GM12878 (cell line): ENCODE results near the gene INPP5D.

Source experiments
- ASH2L ChIP-seq: fragments of 300-600, 200-600 bp; sonication (generic); IDR thresholded peaks from 2 replicates; pipeline ENCODE4 v1.6.1; 2017; ENCODE audit warnings: low read depth, mild to moderate bottlenecking, borderline replicate concordance
- CTCF ChIP-seq, 3 experiments: IDR thresholded peaks in 2 of 3; conservative IDR thresholded peaks in 1 of 3; 2 replicates each; pipeline ENCODE4 v1.5.1; 2011; ENCODE audit warnings: low read depth in 3 of 3, low read length in 3 of 3, mild to moderate bottlenecking in 3 of 3, control low read depth in 2 of 3, moderate library complexity in 2 of 3, inconsistent platforms in 1 of 3, mixed read lengths in 1 of 3; ENCODE audit not compliant: control insufficient read depth in 2 of 3, insufficient read depth in 1 of 3; ENCODE audit errors: extremely low read depth in 1 of 3
- EP300 ChIP-seq, 2 experiments: fragments of 150-350 bp in 1 of 2; IDR thresholded peaks; 2 replicates each; pipeline ENCODE4 v1.6.1; 2011 to 2012; ENCODE audit warnings: low read depth in 2 of 2, low read length in 2 of 2, borderline replicate concordance in 1 of 2, improper control_type of control experiment in 1 of 2, inconsistent platforms in 1 of 2; ENCODE audit not compliant: control insufficient read depth in 1 of 2
- HCFC1 ChIP-seq: fragments of 150-350 bp; IDR thresholded peaks from 2 replicates; pipeline ENCODE4 v1.6.1; 2014; ENCODE audit warnings: low read length
- IRF3 ChIP-seq: fragments of 450-650 bp; IDR thresholded peaks from 2 replicates; pipeline ENCODE4 v1.6.1; 2014; ENCODE audit warnings: mild to moderate bottlenecking
- JUND ChIP-seq: IDR thresholded peaks from 2 replicates; pipeline ENCODE4 v1.6.1; 2012; ENCODE audit warnings: low read depth, mild to moderate bottlenecking, low read length, improper control_type of control experiment, moderate library complexity
- MTA2 ChIP-seq: fragments of 450-650 bp; IDR thresholded peaks from 2 replicates; pipeline ENCODE4 v1.6.1; 2016; ENCODE audit warnings: low read depth, mild to moderate bottlenecking, moderate library complexity
- PAX5 ChIP-seq: IDR thresholded peaks from 2 replicates; pipeline ENCODE4 v1.6.1; 2011; ENCODE audit warnings: low read depth, low read length, borderline replicate concordance
- RELB ChIP-seq: fragments of 450-650 bp; IDR thresholded peaks from 2 replicates; pipeline ENCODE4 v1.6.1; 2017; ENCODE audit warnings: low read depth, mild to moderate bottlenecking, moderate library complexity
- TAF1 ChIP-seq: IDR thresholded peaks from 2 replicates; pipeline ENCODE4 v1.6.1; 2011; ENCODE audit warnings: mild to moderate bottlenecking, low read depth, low read length, borderline replicate concordance
- ZBTB40 ChIP-seq: fragments of 450-650 bp; IDR thresholded peaks from 2 replicates; pipeline ENCODE4 v1.6.1; 2016; ENCODE audit warnings: mild to moderate bottlenecking, moderate library complexity, borderline replicate concordance
- ZNF274 ChIP-seq: IDR thresholded peaks from one replicate; pipeline ENCODE4 v1.8.0; 2011; ENCODE audit not compliant: insufficient read length, insufficient read depth

- TF ChIP-seq ZBTB40 (no peak), MTA2 (no peak), IRF3 (no peak), CTCF (IDR thresholded peaks at IDR 0.05 in 2 of 3, conservative IDR thresholded peaks at IDR 0.05 in 1 of 3; ENCODE audit: control insufficient read depth in 2 of 3, extremely low read depth in 1 of 3, insufficient read depth in 1 of 3, low read depth in 3 of 3, low read length in 3 of 3) (no peak), ZNF274 (no peak), ASH2L (no peak), TAF1 (no peak), JUND (no peak), HCFC1 (no peak), EP300 (IDR thresholded peaks at IDR 0.05; ENCODE audit: borderline replicate concordance in 1 of 2, control insufficient read depth in 1 of 2, low read depth in 2 of 2, low read length in 2 of 2) (no peak), PAX5 (no peak), RELB (no peak)
Measured at GRCh38 chr2:233032551-233033320, 27.4 kb upstream of the INPP5D start, which contains the start of gene NEU2.
